ENCODE results near the gene YY1.

GRCh38 chr14:100193417-100194357 lies 45.3 kb upstream of the YY1 start:
- TF ChIP-seq ZFX (IDR thresholded peaks at IDR 0.05), result no peak
- 0 out of 2 replicates have a peak, but pooled peaks have one; percentile 12 for TF ChIP-seq CTCF (conservative IDR thresholded peaks at IDR 0.05)

Measured in C4-2B (cell line).